ENCODE results near the gene GRPEL1. TPM values are rescaled to one million over a fixed set of nuclear protein-coding genes. Genes with fewer than 3 reads are reported as not detected.
"Not testable (repeated sequence)": the region's sequence is repeated elsewhere in the genome, so short reads cannot be mapped to it uniquely, and the experiment has no call there.

GRPEL1 gene
- total and polyA plus RNA-seq, 8 donors = 11.4 to 53.6 (median 25.5) TPM; not detected in 1

GRCh38 chr4:7083597-7084563, 16.0 kb upstream of the GRPEL1 start:
- H3K27me3 ChIP-seq = peaks cover 0 to 13% (median 0%) of the 10 kb centered on the region in 3 donors
- intact Hi-C loops (cut with DNase I; ENCODE audit: low total_unique reads) = no loop called here
- no peak for DNase-seq
- WGBS, 5 donors = 57 to 66% (median 62%) methylated on average over 8 to 9 of the region's 9 CpGs
- peak overlapping the region in 4 of 5 donors; percentile 12 to 34 (median 20) for H3K27ac ChIP-seq
- peak overlapping the region; percentile 3 to 31 (median 17) for H3K4me3 ChIP-seq
- H3K36me3 ChIP-seq = no peaks in the 10 kb centered on the region
- no peak for TF ChIP-seq EP300 (IDR thresholded peaks at IDR 0.05)
- TF ChIP-seq POLR2AphosphoS5 (IDR thresholded peaks at IDR 0.05) = no peak
- no peak for TF ChIP-seq POLR2A (IDR thresholded peaks at IDR 0.05)
- no peak for TF ChIP-seq CTCF (IDR thresholded peaks at IDR 0.05)
- H3K9me3 ChIP-seq = no peaks in the 10 kb centered on the region
- peaks cover 0 to 16% (median 2%) of the 10 kb centered on the region in 4 donors for H3K4me1 ChIP-seq

GRCh38 chr4:7079909-7080308, 12.0 kb upstream of the GRPEL1 start:
- H3K4me1 ChIP-seq, H3K27ac ChIP-seq, H3K27me3 ChIP-seq, DNase-seq, H3K9me3 ChIP-seq, H3K4me3 ChIP-seq, H3K36me3 ChIP-seq: not testable (repeated sequence)
- 70 to 81% (median 73%) methylated on average over 2 of the region's 2 CpGs for WGBS, 5 donors
- intact Hi-C loops (cut with DNase I; ENCODE audit: low total_unique reads) = loop anchor here (10.0 kb wide), 1 partner anchor 105 kb away; no protein-coding TSS in a partner anchor

- not testable (repeated sequence) for H3K36me3 ChIP-seq, H3K27ac ChIP-seq, H3K27me3 ChIP-seq, H3K9me3 ChIP-seq, H3K4me1 ChIP-seq, H3K4me3 ChIP-seq, DNase-seq
- intact Hi-C loops (cut with DNase I; ENCODE audit: low total_unique reads) = loop anchor here (10.0 kb wide), 1 partner anchor 105 kb away; no protein-coding TSS in a partner anchor
Measured at GRCh38 chr4:7079483-7079882, 11.6 kb upstream of the GRPEL1 start.

- WGBS, 5 donors = 84 to 88% (median 86%) methylated on average over 5 of the region's 5 CpGs
- no peaks in the 10 kb centered on the region for H3K9me3 ChIP-seq
- H3K4me1 ChIP-seq = peaks cover 0 to 6% (median 0%) of the 10 kb centered on the region in 4 donors
- H3K27me3 ChIP-seq = no peaks in the 10 kb centered on the region
- no peak for TF ChIP-seq POLR2A (IDR thresholded peaks at IDR 0.05)
- no peak for TF ChIP-seq CTCF (IDR thresholded peaks at IDR 0.05)
- no peak overlapping the region for H3K27ac ChIP-seq
- H3K36me3 ChIP-seq = no peaks in the 10 kb centered on the region
- DNase-seq = no peak
- intact Hi-C loops (cut with DNase I; ENCODE audit: low total_unique reads) = loop anchor here (10.0 kb wide), 1 partner anchor 103 kb away; no protein-coding TSS in a partner anchor
- no peak overlapping the region for H3K4me3 ChIP-seq
Measured at GRCh38 chr4:7078025-7078424, 10.2 kb upstream of the GRPEL1 start.

- no peak overlapping the region for H3K27ac ChIP-seq
- WGBS, 5 donors = 89 to 98% (median 91%) methylated on average over 7 to 12 of the region's 12 CpGs
- intact Hi-C loops (cut with DNase I; ENCODE audit: low total_unique reads) = loop anchor here (10.0 kb wide), 1 partner anchor 103 kb away; no protein-coding TSS in a partner anchor
Measured at GRCh38 chr4:7077371-7077770, 9.5 kb upstream of the GRPEL1 start.

More at GRCh38 chr4:7077371-7077770, 9.5 kb upstream of the GRPEL1 start:
- DNase-seq = no peak
- Histone ChIP-seq H3K9me3 (no peaks in the 10 kb centered on the region), H3K27me3 (no peaks in the 10 kb centered on the region), H3K4me1 (peaks cover 0 to 5% (median 0%) of the 10 kb centered on the region in 4 donors), H3K4me3 (no peak overlapping the region), H3K36me3 (no peaks in the 10 kb centered on the region)
- TF ChIP-seq CTCF (IDR thresholded peaks at IDR 0.05) (no peak), EP300 (IDR thresholded peaks at IDR 0.05) (no peak), POLR2A (IDR thresholded peaks at IDR 0.05) (no peak), POLR2AphosphoS5 (IDR thresholded peaks at IDR 0.05) (no peak)
